Smooth muscle cell (in vitro differentiated cells): ENCODE measurements around the gene SHB. TPM values are rescaled to one million over a fixed set of nuclear protein-coding genes. Genes with fewer than 3 reads are reported as not detected.
A peak's percentile ranks its signal among the peaks of the same experiment; 100 is the strongest.

ENCODE experiments used
- DNase-seq: peaks from one replicate; lab custom pipeline; 2025; ENCODE audit not compliant: unreplicated experiment; lab: John Stamatoyannopoulos, UW
- H2AFZ ChIP-seq: fragments of 200-600 bp; sonication (generic); 2 replicates; pipeline ENCODE4 v1.6.0; 2016; ENCODE audit warnings: antibody characterized with exemption, low read depth, mild to moderate bottlenecking
- H3F3A ChIP-seq: fragments of 200-600 bp; sonication (generic); 2 replicates; pipeline ENCODE4 v1.6.0; 2017; ENCODE audit warnings: antibody characterized with exemption, low read depth
- H3K27ac ChIP-seq: fragments of 200-600 bp; sonication (generic); 2 replicates; pipeline ENCODE4 v1.5.1; 2016; ENCODE audit warnings: low read depth, mild to moderate bottlenecking
- H3K27me3 ChIP-seq: fragments of 200-600 bp; sonication (generic); 2 replicates; pipeline ENCODE4 v1.6.1; 2016; ENCODE audit warnings: low read depth, mild to moderate bottlenecking
- H3K36me3 ChIP-seq: fragments of 200-600 bp; sonication (generic); 2 replicates; pipeline ENCODE4 v1.5.1; 2016; ENCODE audit warnings: low read depth
- H3K4me1 ChIP-seq: fragments of 200-600 bp; sonication (generic); 2 replicates; pipeline ENCODE4 v1.5.1; 2016; ENCODE audit warnings: low read depth
- H3K4me2 ChIP-seq: fragments of 200-600 bp; sonication (generic); 2 replicates; pipeline ENCODE4 v1.6.0; 2016; ENCODE audit warnings: mild to moderate bottlenecking
- H3K4me3 ChIP-seq: fragments of 200-600 bp; sonication (generic); 2 replicates; pipeline ENCODE4 v1.5.1; 2016; ENCODE audit warnings: mild to moderate bottlenecking
- H3K79me2 ChIP-seq: fragments of 200-600 bp; sonication (generic); 2 replicates; pipeline ENCODE4 v1.6.0; 2016; ENCODE audit warnings: low read depth, mild to moderate bottlenecking
- H3K9ac ChIP-seq: fragments of 200-600 bp; sonication (generic); 2 replicates; pipeline ENCODE4 v1.6.0; 2016; ENCODE audit warnings: low read depth
- H3K9me3 ChIP-seq: fragments of 200-600 bp; sonication (generic); replicated peaks from 2 replicates; pipeline ENCODE4 v1.5.1; 2016; ENCODE audit warnings: low read depth
- H4K20me1 ChIP-seq: fragments of 200-600 bp; sonication (generic); 2 replicates; pipeline ENCODE4 v1.6.0; 2016; ENCODE audit warnings: low read depth
- WGBS: methylation state at CpG from one replicate; pipeline ENCODE4 v1.1.7; 2016; ENCODE audit warnings: low lambda C conversion rate; 5-methylcytosine and 5-hydroxymethylcytosine counted together
- polyA plus RNA-seq: library from polyadenylated mRNA; unstranded; fragments of >200 nt; fragmentation: Nextera tagmentation; extraction: Ambion mirVana; gene quantifications from 2 replicates; pipeline ENCODE4 v1.2.1, GENCODE V29; 2016
- total RNA-seq: library from RNA; depleted of rRNA; stranded (reverse); fragments of >200 nt; gene quantifications from 2 replicates; pipeline ENCODE4 v1.2.3, GENCODE V29; 2014
- TF ChIP-seq, protein P1 (sequence below): fragments of 200-600 bp; sonication (generic); IDR thresholded peaks from 2 replicates; pipeline ENCODE4 v1.5.1; 2017; ENCODE audit warnings: borderline replicate concordance, mild to moderate bottlenecking, antibody characterized with exemption; ENCODE audit not compliant: insufficient read depth, poor library complexity, severe bottlenecking

SHB gene
- total and polyA plus RNA-seq, 2 experiments from 2014 or later: 16.4 to 32.4 TPM

- Histone ChIP-seq H3K27ac (peak overlapping the region; percentile 75), H3K79me2 (peaks cover 86% of the 10 kb centered on the region), H3K4me1 (peaks cover 19% of the 10 kb centered on the region), H2AFZ (no peak overlapping the region), H3K27me3 (no peaks in the 10 kb centered on the region), H3F3A (peaks cover 20% of the 10 kb centered on the region), H3K4me3 (no peak overlapping the region), H3K9me3 (no peaks in the 10 kb centered on the region), H4K20me1 (peaks cover 63% of the 10 kb centered on the region), H3K4me2 (peak overlapping the region; percentile 8), H3K9ac (no peak overlapping the region), H3K36me3 (no peaks in the 10 kb centered on the region)
- TF ChIP-seq, protein P1, sequence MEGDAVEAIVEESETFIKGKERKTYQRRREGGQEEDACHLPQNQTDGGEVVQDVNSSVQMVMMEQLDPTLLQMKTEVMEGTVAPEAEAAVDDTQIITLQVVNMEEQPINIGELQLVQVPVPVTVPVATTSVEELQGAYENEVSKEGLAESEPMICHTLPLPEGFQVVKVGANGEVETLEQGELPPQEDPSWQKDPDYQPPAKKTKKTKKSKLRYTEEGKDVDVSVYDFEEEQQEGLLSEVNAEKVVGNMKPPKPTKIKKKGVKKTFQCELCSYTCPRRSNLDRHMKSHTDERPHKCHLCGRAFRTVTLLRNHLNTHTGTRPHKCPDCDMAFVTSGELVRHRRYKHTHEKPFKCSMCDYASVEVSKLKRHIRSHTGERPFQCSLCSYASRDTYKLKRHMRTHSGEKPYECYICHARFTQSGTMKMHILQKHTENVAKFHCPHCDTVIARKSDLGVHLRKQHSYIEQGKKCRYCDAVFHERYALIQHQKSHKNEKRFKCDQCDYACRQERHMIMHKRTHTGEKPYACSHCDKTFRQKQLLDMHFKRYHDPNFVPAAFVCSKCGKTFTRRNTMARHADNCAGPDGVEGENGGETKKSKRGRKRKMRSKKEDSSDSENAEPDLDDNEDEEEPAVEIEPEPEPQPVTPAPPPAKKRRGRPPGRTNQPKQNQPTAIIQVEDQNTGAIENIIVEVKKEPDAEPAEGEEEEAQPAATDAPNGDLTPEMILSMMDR: no peak
- DNase-seq: no peak
- 84% methylated on average over 19 of the region's 19 CpGs for WGBS
These were observed 17.1 kb downstream of the SHB start for GRCh38 chr9:38051780-38052546.

DNA sequence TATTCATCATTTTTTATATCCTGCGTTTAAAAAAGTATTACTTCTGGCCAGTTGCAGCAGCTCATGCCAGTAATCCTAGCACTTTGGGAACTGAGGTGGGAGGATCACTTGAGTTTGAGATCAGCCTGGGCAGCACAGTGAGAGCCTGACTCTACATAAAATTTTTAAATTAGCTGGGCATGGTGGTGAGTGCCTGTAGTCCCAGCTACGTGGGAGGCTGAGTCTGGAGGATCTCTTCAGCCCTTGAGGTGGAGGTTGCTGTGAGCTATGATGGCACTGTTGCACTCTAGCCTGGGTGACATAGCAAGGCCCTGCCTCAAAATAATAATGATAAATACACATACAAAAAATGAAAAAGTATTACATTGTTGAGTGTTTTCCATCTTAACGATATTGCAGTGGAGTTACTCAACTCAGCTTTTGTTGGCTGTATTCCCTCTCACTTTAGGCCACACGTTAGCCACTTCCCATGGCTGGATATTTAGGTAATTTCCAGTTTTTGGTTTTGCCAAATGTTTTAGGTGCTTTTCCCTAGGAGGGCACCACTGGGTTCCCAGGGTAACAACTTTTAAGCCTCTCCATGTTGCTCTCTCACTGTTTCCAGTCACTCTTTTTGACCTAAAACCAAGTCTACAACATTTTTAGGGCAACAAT, 20.6 kb downstream of the SHB start:
- H3F3A ChIP-seq: peaks cover 20% of the 10 kb centered on the region
- H3K4me1 ChIP-seq: peaks cover 27% of the 10 kb centered on the region
- peak overlapping the region; percentile 92 for H3K27ac ChIP-seq
- H3K36me3 ChIP-seq: no peaks in the 10 kb centered on the region
- TF ChIP-seq, protein P1: no peak
- no peak overlapping the region for H3K4me3 ChIP-seq
- no peak for DNase-seq
- H3K27me3 ChIP-seq: no peaks in the 10 kb centered on the region
- peaks cover 57% of the 10 kb centered on the region for H4K20me1 ChIP-seq
- H3K4me2 ChIP-seq: peak overlapping the region; percentile 56
- H2AFZ ChIP-seq: no peak overlapping the region
- H3K9ac ChIP-seq: peak overlapping the region; percentile 27
- no peaks in the 10 kb centered on the region for H3K9me3 ChIP-seq
- H3K79me2 ChIP-seq: peaks cover 79% of the 10 kb centered on the region
- WGBS: 68% methylated on average over 4 of the region's 4 CpGs

GRCh38 chr9:38047301-38048251, 21.5 kb downstream of the SHB start:
- TF ChIP-seq, protein P1: no peak
- Histone ChIP-seq H3K4me2 (peak overlapping the region; percentile 56), H3F3A (peaks cover 18% of the 10 kb centered on the region), H3K9me3 (no peaks in the 10 kb centered on the region), H4K20me1 (peaks cover 57% of the 10 kb centered on the region), H3K9ac (peak overlapping the region; percentile 37), H3K27ac (peak overlapping the region; percentile 92), H3K27me3 (no peaks in the 10 kb centered on the region), H3K36me3 (no peaks in the 10 kb centered on the region), H3K4me1 (peaks cover 27% of the 10 kb centered on the region), H3K4me3 (no peak overlapping the region), H2AFZ (no peak overlapping the region), H3K79me2 (peaks cover 79% of the 10 kb centered on the region)
- no peak for DNase-seq
- 16% methylated on average over 15 of the region's 15 CpGs for WGBS
